T-cell (primary cell): ENCODE results near the gene DHDDS. TPM values are rescaled to one million over a fixed set of nuclear protein-coding genes. Genes with fewer than 3 reads are reported as not detected.
"Not testable (repeated sequence)": the region's sequence is repeated elsewhere in the genome, so short reads cannot be mapped to it uniquely, and the experiment has no call there.

Experiments used
- ATAC-seq, 4 experiments: fragments of 200-7000 bp in 3 of 4; fragments of 150-1000 bp in 1 of 4; cut with Tn5 transposase; replicated peaks in 1 of 4; 1 replicate in 3 of 4; 2 replicates in 1 of 4; pipeline ENCODE4 v1.10.0; 2021; ENCODE audit warnings: moderate library complexity in 3 of 4, mild to moderate bottlenecking in 2 of 4, moderate number of reproducible peaks in 1 of 4
- CTCF ChIA-PET, 2 donors: fragments of 300-600 bp; sonication (Branson Sonifier 250); formaldehyde crosslinking; loops; one replicate each; lab custom pipeline; 2022; ENCODE audit warnings: antibody characterized with exemption in 2 of 2; lab: Charles Lee
- POLR2A ChIA-PET, 2 donors: fragments of 300-600 bp; sonication (Branson Sonifier 250); formaldehyde crosslinking; loops; one replicate each; lab custom pipeline; 2022; ENCODE audit warnings: antibody characterized with exemption in 2 of 2; lab: Charles Lee
- DNase-seq, 35 experiments: peaks; one replicate each; pipeline versions ENCODE4 v3.0.0 to v3.0.0-alpha.2; 2013 to 2023
- H3K27ac ChIP-seq: one replicate; pipeline ENCODE4 v1.5.1; 2013; ENCODE audit warnings: low read length
- H3K27me3 ChIP-seq, 2 experiments: replicated peaks in 1 of 2; 1 replicate in 1 of 2; 2 replicates in 1 of 2; pipeline versions ENCODE4 v1.6.1 to v1.7.0; 2013; ENCODE audit warnings: low read length in 1 of 2, mixed read lengths in 1 of 2; ENCODE audit not compliant: control insufficient read depth in 2 of 2, insufficient read depth in 2 of 2; ENCODE audit errors: extremely low read depth in 1 of 2
- H3K36me3 ChIP-seq, 2 donors: 1 replicate in 1 of 2; 2 replicates in 1 of 2; pipeline versions ENCODE4 v1.6.1 to v1.7.0; 2013; ENCODE audit warnings: low read length in 1 of 2; ENCODE audit not compliant: control insufficient read depth in 2 of 2, insufficient read depth in 1 of 2; ENCODE audit errors: extremely low read depth in 1 of 2
- H3K4me1 ChIP-seq, 2 experiments: 1 replicate in 1 of 2; 2 replicates in 1 of 2; pipeline versions ENCODE4 v1.6.1 to v1.7.0; 2013; ENCODE audit warnings: low read length in 2 of 2, mixed read lengths in 1 of 2; ENCODE audit not compliant: insufficient read depth in 2 of 2, control insufficient read depth in 1 of 2; ENCODE audit errors: extremely low read depth in 1 of 2
- H3K4me3 ChIP-seq, 2 donors: 1 replicate in 1 of 2; 2 replicates in 1 of 2; pipeline versions ENCODE4 v1.5.1 to v1.7.0; 2013; ENCODE audit warnings: mild to moderate bottlenecking in 2 of 2, low read length in 1 of 2, moderate library complexity in 1 of 2; ENCODE audit not compliant: control insufficient read depth in 1 of 2; ENCODE audit errors: extremely low read depth in 1 of 2
- H3K9me3 ChIP-seq: 2 replicates; pipeline ENCODE4 v1.7.0; 2013
- H3K27ac Mint-ChIP-seq, 2 donors: one replicate each; pipeline ENCODE4 v1.8.0; 2020 to 2021; ENCODE audit warnings: mild to moderate bottlenecking in 2 of 2, mixed read lengths in 2 of 2
- H3K27me3 Mint-ChIP-seq, 2 donors: one replicate each; pipeline ENCODE4 v1.8.0; 2021 to 2022; ENCODE audit warnings: mixed read lengths in 2 of 2
- H3K36me3 Mint-ChIP-seq: one replicate; pipeline ENCODE4 v1.8.0; 2021; ENCODE audit warnings: mixed read lengths
- H3K4me1 Mint-ChIP-seq, 3 donors: one replicate each; pipeline ENCODE4 v1.8.0; 2020 to 2022; ENCODE audit warnings: mixed read lengths in 3 of 3, mild to moderate bottlenecking in 1 of 3
- H3K4me3 Mint-ChIP-seq, 3 donors: one replicate each; pipeline ENCODE4 v1.8.0; 2020 to 2022; ENCODE audit warnings: mild to moderate bottlenecking in 3 of 3, mixed read lengths in 3 of 3, moderate library complexity in 3 of 3
- H3K9me3 Mint-ChIP-seq, 3 donors: one replicate each; pipeline ENCODE4 v1.8.0; 2020 to 2022; ENCODE audit warnings: mixed read lengths in 3 of 3
- WGBS: methylation state at CpG from one replicate; pipeline ENCODE4 v1.1.5; 2013; ENCODE audit warnings: missing lambda C conversion rate; ENCODE audit not compliant: insufficient coverage; 5-methylcytosine and 5-hydroxymethylcytosine counted together
- total RNA-seq, 35 experiments: library from RNA in 6 of 35; stranded (reverse) in 6 of 35; fragments of 120-200 nt in 1 of 35; gene quantifications; one replicate each; pipeline versions ENCODE4 v1.2.1 to v1.2.4 and lab custom pipeline; 2013 to 2026

DHDDS gene
- total RNA-seq, 5 donors from 2014 or later (not counting 1 experiment from before 2014, with no cell fraction given): 34.9 to 48.2 (median 42.9) TPM

GRCh38 chr1:26500488-26501175, 68.5 kb downstream of the DHDDS start:
- Histone ChIP-seq H3K27me3 (no peaks in the 10 kb centered on the region), H3K27ac (peak overlapping the region; percentile 92), H3K36me3 (no peaks in the 10 kb centered on the region), H3K4me3 (peak overlapping the region; percentile 88 to 89), H3K9me3 (no peaks in the 10 kb centered on the region), H3K4me1 (peaks cover 5 to 24% of the 10 kb centered on the region in 2 experiments)
- POLR2A ChIA-PET: interaction anchor here (0.6 to 0.7 kb wide), 5 partner anchors 12 to 576 kb away, joined by 3 read pairs; partner anchors contain the start of gene DHDDS (in 1 of the 2)
- H3K4me1 Mint-ChIP-seq: peaks cover 7 to 17% (median 12%) of the 10 kb centered on the region in 3 donors
- no peaks in the 10 kb centered on the region for H3K36me3 Mint-ChIP-seq
- H3K9me3 Mint-ChIP-seq: no peaks in the 10 kb centered on the region
- peak overlapping the region; percentile 93 to 94 for H3K27ac Mint-ChIP-seq
- peak; percentile 77 to 81 (median 79) for ATAC-seq
- CTCF ChIA-PET: interaction anchor here (0.6 to 2.4 kb wide), 12 partner anchors 12 to 417 kb away, joined by 3 to 14 read pairs (median 3); partner anchors contain the start of genes HMGN2 (in 1 of the 2) and PIGV (in 1 of the 2)
- WGBS: under 1% methylated on average over 73 of the region's 74 CpGs
- peak; percentile 64 to 93 (median 81) for DNase-seq
- peak overlapping the region; percentile 77 to 86 (median 86) for H3K4me3 Mint-ChIP-seq
- no peaks in the 10 kb centered on the region for H3K27me3 Mint-ChIP-seq

- H3K27me3 ChIP-seq, H3K4me3 Mint-ChIP-seq, H3K27ac ChIP-seq, H3K36me3 ChIP-seq, H3K4me3 ChIP-seq, H3K27me3 Mint-ChIP-seq, DNase-seq, H3K9me3 ChIP-seq, ATAC-seq, H3K27ac Mint-ChIP-seq, H3K9me3 Mint-ChIP-seq, H3K36me3 Mint-ChIP-seq, H3K4me1 ChIP-seq, H3K4me1 Mint-ChIP-seq: not testable (repeated sequence)
- ChIA-PET CTCF (interaction anchor here (0.6 to 0.7 kb wide), 5 partner anchors 13 to 644 kb away, joined by 3 to 7 read pairs (median 5); partner anchors contain the start of gene SLC9A1 (in 1 of the 2)), POLR2A (interaction anchor here in 1 of 2 donors (0.7 kb wide), 1 partner anchor 9 kb away, joined by 4 read pairs; no protein-coding TSS in a partner anchor)
- 78% methylated on average over 1 of the region's 2 CpGs for WGBS
These were observed 78.6 kb downstream of the DHDDS start for GRCh38 chr1:26510711-26511110.

- WGBS: 100% methylated on average over 2 of the region's 4 CpGs
- H3K27ac ChIP-seq, H3K4me1 ChIP-seq, H3K27me3 Mint-ChIP-seq, ATAC-seq, H3K27me3 ChIP-seq, H3K4me3 ChIP-seq, H3K27ac Mint-ChIP-seq, H3K4me1 Mint-ChIP-seq, H3K9me3 ChIP-seq, H3K9me3 Mint-ChIP-seq, CTCF ChIA-PET, H3K4me3 Mint-ChIP-seq, H3K36me3 Mint-ChIP-seq, H3K36me3 ChIP-seq, DNase-seq: not testable (repeated sequence)
- POLR2A ChIA-PET: interaction anchor here in 1 of 2 donors (0.8 kb wide), 1 partner anchor 103 kb away, joined by 4 read pairs; no protein-coding TSS in a partner anchor
These were observed 83.7 kb downstream of the DHDDS start for GRCh38 chr1:26515836-26516235.

- POLR2A ChIA-PET: interaction anchor here in 1 of 2 donors (0.6 to 0.7 kb wide), 2 partner anchors 15 to 166 kb away, joined by 6 to 10 read pairs; no protein-coding TSS in a partner anchor
These were observed 85.1 kb downstream of the DHDDS start for GRCh38 chr1:26516987-26517765.

GRCh38 chr1:26517766-26518049, 85.6 kb downstream of the DHDDS start:
- no peak overlapping the region for H3K27ac ChIP-seq
- CTCF ChIA-PET: no interaction called here
- no peaks in the 10 kb centered on the region for H3K27me3 Mint-ChIP-seq

More at GRCh38 chr1:26516987-26517765, 85.1 kb downstream of the DHDDS start:
- no peak for DNase-seq
- ATAC-seq: no peak
- H3K36me3 Mint-ChIP-seq: no peaks in the 10 kb centered on the region
- no peaks in the 10 kb centered on the region for H3K27me3 Mint-ChIP-seq
- Histone ChIP-seq H3K4me1 (no peaks in the 10 kb centered on the region), H3K27ac (no peak overlapping the region), H3K9me3 (no peaks in the 10 kb centered on the region), H3K36me3 (no peaks in the 10 kb centered on the region), H3K27me3 (peaks cover 0 to 6% of the 10 kb centered on the region in 2 experiments), H3K4me3 (no peak overlapping the region)
- CTCF ChIA-PET: interaction anchor here in 1 of 2 donors (0.7 kb wide), 1 partner anchor 119 kb away, joined by 4 read pairs; no protein-coding TSS in a partner anchor
- H3K4me1 Mint-ChIP-seq: no peaks in the 10 kb centered on the region
- H3K27ac Mint-ChIP-seq: no peak overlapping the region
- H3K9me3 Mint-ChIP-seq: no peaks in the 10 kb centered on the region
- 100% methylated on average over 1 of the region's 4 CpGs for WGBS
- no peak overlapping the region for H3K4me3 Mint-ChIP-seq

GRCh38 chr1:26518355-26518754, 86.2 kb downstream of the DHDDS start:
- Histone ChIP-seq H3K4me3 (no peak overlapping the region), H3K27me3 (peaks cover 0 to 9% of the 10 kb centered on the region in 2 experiments), H3K27ac (no peak overlapping the region), H3K9me3 (no peaks in the 10 kb centered on the region), H3K36me3 (no peaks in the 10 kb centered on the region), H3K4me1 (no peaks in the 10 kb centered on the region)
- ChIA-PET CTCF (no interaction called here), POLR2A (no interaction called here)
- Mint-ChIP-seq H3K27me3 (no peaks in the 10 kb centered on the region), H3K4me3 (no peak overlapping the region), H3K36me3 (no peaks in the 10 kb centered on the region), H3K27ac (no peak overlapping the region), H3K9me3 (no peaks in the 10 kb centered on the region), H3K4me1 (no peaks in the 10 kb centered on the region)
- ATAC-seq: no peak
- no CpG with 5 or more reads among the region's 6 CpGs for WGBS
- no peak for DNase-seq

More at GRCh38 chr1:26517766-26518049, 85.6 kb downstream of the DHDDS start:
- ATAC-seq: no peak
- POLR2A ChIA-PET: no interaction called here
- H3K27ac Mint-ChIP-seq: no peak overlapping the region
- no peaks in the 10 kb centered on the region for H3K4me1 ChIP-seq
- H3K9me3 Mint-ChIP-seq: no peaks in the 10 kb centered on the region
- H3K4me1 Mint-ChIP-seq: no peaks in the 10 kb centered on the region
- no peaks in the 10 kb centered on the region for H3K9me3 ChIP-seq
- H3K27me3 ChIP-seq: peaks cover 0 to 6% of the 10 kb centered on the region in 2 experiments
- no peak for DNase-seq
- no peak overlapping the region for H3K4me3 Mint-ChIP-seq
- no peaks in the 10 kb centered on the region for H3K36me3 Mint-ChIP-seq
- H3K36me3 ChIP-seq: no peaks in the 10 kb centered on the region
- H3K4me3 ChIP-seq: no peak overlapping the region
- WGBS: 80% methylated on average over 1 of the region's 1 CpG
